Esophagus squamous epithelium (tissue), 4 donors: ENCODE data around the gene SMPD3.

Experiments
- POLR2A ChIP-seq, 4 donors: fragments of 450-650 bp; IDR thresholded peaks; one replicate each; pipeline ENCODE4 v1.6.1; 2017; ENCODE audit warnings: antibody characterized with exemption in 4 of 4, mild to moderate bottlenecking in 4 of 4, moderate library complexity in 3 of 4
- TF ChIP-seq, protein P1 (sequence below), 6 experiments: fragments of 450-650 bp in 4 of 6; fragments of 200-600 bp in 2 of 6; sonication (generic) in 2 of 6; IDR thresholded peaks; one replicate each; pipeline ENCODE4 v1.5.1; 2016 to 2019; ENCODE audit warnings: antibody characterized with exemption in 6 of 6, mild to moderate bottlenecking in 4 of 6, moderate library complexity in 4 of 6

DNA sequence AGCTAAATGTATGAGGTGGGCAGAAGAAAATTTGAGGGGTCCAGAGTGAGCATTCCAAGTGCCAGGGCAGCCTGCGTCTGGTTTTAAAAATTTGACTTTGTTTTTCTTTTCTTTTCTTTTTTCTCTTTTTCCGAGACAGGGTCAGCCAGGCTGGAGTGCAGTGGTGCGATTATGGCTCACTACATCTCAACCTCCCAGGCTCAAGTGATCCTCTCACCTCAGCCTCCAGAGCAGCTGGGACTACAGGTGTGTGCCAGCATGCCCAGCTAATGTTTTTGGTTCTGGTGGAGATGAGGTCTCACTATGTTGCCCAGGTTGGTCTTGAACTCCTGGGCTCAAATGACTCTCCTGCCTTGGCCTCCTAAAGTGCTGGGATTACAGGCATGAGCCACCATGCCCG lies 15.6 kb downstream of the SMPD3 start:
- TF ChIP-seq, protein P1, sequence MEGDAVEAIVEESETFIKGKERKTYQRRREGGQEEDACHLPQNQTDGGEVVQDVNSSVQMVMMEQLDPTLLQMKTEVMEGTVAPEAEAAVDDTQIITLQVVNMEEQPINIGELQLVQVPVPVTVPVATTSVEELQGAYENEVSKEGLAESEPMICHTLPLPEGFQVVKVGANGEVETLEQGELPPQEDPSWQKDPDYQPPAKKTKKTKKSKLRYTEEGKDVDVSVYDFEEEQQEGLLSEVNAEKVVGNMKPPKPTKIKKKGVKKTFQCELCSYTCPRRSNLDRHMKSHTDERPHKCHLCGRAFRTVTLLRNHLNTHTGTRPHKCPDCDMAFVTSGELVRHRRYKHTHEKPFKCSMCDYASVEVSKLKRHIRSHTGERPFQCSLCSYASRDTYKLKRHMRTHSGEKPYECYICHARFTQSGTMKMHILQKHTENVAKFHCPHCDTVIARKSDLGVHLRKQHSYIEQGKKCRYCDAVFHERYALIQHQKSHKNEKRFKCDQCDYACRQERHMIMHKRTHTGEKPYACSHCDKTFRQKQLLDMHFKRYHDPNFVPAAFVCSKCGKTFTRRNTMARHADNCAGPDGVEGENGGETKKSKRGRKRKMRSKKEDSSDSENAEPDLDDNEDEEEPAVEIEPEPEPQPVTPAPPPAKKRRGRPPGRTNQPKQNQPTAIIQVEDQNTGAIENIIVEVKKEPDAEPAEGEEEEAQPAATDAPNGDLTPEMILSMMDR (IDR thresholded peaks at IDR 0.05), result no peak
- TF ChIP-seq POLR2A (IDR thresholded peaks at IDR 0.05), result no peak
